Measurements from ENCODE around the gene UMAD1. TPM values are rescaled to one million over a fixed set of nuclear protein-coding genes. Genes with fewer than 3 reads are reported as not detected.
A peak's percentile ranks its signal among the peaks of the same experiment; 100 is the strongest.

The UMAD1 gene
- total RNA-seq, 6 experiments from 2014 or later = 7.6 to 15.3 (median 9.5) TPM

- no peaks in the 10 kb centered on the region for H3K9me3 ChIP-seq
- intact Hi-C loops (cut with DNase I) = no loop called here
- peak in 1 of 3 donors; percentile 49 for DNase-seq
- H3K4me3 ChIP-seq = no peak overlapping the region
- H3K27ac ChIP-seq = peak overlapping the region; percentile 44 to 64 (median 48)
- TF ChIP-seq, protein P1, sequence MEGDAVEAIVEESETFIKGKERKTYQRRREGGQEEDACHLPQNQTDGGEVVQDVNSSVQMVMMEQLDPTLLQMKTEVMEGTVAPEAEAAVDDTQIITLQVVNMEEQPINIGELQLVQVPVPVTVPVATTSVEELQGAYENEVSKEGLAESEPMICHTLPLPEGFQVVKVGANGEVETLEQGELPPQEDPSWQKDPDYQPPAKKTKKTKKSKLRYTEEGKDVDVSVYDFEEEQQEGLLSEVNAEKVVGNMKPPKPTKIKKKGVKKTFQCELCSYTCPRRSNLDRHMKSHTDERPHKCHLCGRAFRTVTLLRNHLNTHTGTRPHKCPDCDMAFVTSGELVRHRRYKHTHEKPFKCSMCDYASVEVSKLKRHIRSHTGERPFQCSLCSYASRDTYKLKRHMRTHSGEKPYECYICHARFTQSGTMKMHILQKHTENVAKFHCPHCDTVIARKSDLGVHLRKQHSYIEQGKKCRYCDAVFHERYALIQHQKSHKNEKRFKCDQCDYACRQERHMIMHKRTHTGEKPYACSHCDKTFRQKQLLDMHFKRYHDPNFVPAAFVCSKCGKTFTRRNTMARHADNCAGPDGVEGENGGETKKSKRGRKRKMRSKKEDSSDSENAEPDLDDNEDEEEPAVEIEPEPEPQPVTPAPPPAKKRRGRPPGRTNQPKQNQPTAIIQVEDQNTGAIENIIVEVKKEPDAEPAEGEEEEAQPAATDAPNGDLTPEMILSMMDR (IDR thresholded peaks at IDR 0.05) = peak; percentile 55 to 72 (median 68)
- TF ChIP-seq POLR2A (IDR thresholded peaks at IDR 0.05) = no peak
- WGBS (ENCODE audit: insufficient coverage, low coverage, low lambda C conversion rate, missing lambda C conversion rate) = 18% methylated on average over 7 of the region's 7 CpGs
- peaks cover 0 to 12% (median 2%) of the 10 kb centered on the region in 4 donors for H3K4me1 ChIP-seq
- H3K27me3 ChIP-seq = no peaks in the 10 kb centered on the region
- peak; percentile 90 to 96 (median 94) for ATAC-seq
- H3K36me3 ChIP-seq = no peaks in the 10 kb centered on the region
Measured at GRCh38 chr7:7681191-7681935, 40.8 kb downstream of the UMAD1 start.

- Histone ChIP-seq H3K4me3 (no peak overlapping the region), H3K4me1 (peaks cover 0 to 12% (median 2%) of the 10 kb centered on the region in 4 donors), H3K27me3 (no peaks in the 10 kb centered on the region), H3K36me3 (no peaks in the 10 kb centered on the region), H3K9me3 (no peaks in the 10 kb centered on the region), H3K27ac (peak overlapping the region in 1 of 3 donors; percentile 64)
- intact Hi-C loops (cut with DNase I) = no loop called here
- ATAC-seq = no peak
- DNase-seq = no peak
- TF ChIP-seq, protein P1 (IDR thresholded peaks at IDR 0.05) = no peak
- TF ChIP-seq POLR2A (IDR thresholded peaks at IDR 0.05) = no peak
Measured at GRCh38 chr7:7681936-7682329, 41.4 kb downstream of the UMAD1 start.

- no peak for TF ChIP-seq POLR2A (IDR thresholded peaks at IDR 0.05)
- TF ChIP-seq, protein P1 (IDR thresholded peaks at IDR 0.05) = no peak
- intact Hi-C loops (cut with DNase I) = no loop called here
- Histone ChIP-seq H3K9me3 (no peaks in the 10 kb centered on the region), H3K4me3 (peak overlapping the region in 1 of 3 donors; percentile 5), H3K4me1 (peaks cover 0 to 12% (median 2%) of the 10 kb centered on the region in 4 donors), H3K27me3 (no peaks in the 10 kb centered on the region), H3K27ac (no peak overlapping the region), H3K36me3 (no peaks in the 10 kb centered on the region)
- DNase-seq = no peak
- ATAC-seq = peak in 1 of 4 donors; percentile 33
- WGBS (ENCODE audit: insufficient coverage, low coverage, low lambda C conversion rate, missing lambda C conversion rate) = 19% methylated on average over 5 of the region's 5 CpGs
Measured at GRCh38 chr7:7682861-7683260, 42.3 kb downstream of the UMAD1 start.

- H3K4me1 ChIP-seq = peaks cover 0 to 3% (median under 1%) of the 10 kb centered on the region in 4 donors
- TF ChIP-seq, protein P1 (IDR thresholded peaks at IDR 0.05) = no peak
- TF ChIP-seq POLR2A (IDR thresholded peaks at IDR 0.05) = no peak
Measured at GRCh38 chr7:7686811-7687508, 46.4 kb downstream of the UMAD1 start.

More at GRCh38 chr7:7686811-7687508, 46.4 kb downstream of the UMAD1 start:
- Histone ChIP-seq H3K9me3 (no peaks in the 10 kb centered on the region), H3K27ac (no peak overlapping the region), H3K36me3 (no peaks in the 10 kb centered on the region), H3K27me3 (no peaks in the 10 kb centered on the region), H3K4me3 (no peak overlapping the region)
- intact Hi-C loops (cut with DNase I) = no loop called here
- DNase-seq = no peak
- WGBS (ENCODE audit: insufficient coverage, low coverage, low lambda C conversion rate, missing lambda C conversion rate) = 62% methylated on average over 2 of the region's 2 CpGs
- ATAC-seq = no peak
